GM12878 (cell line): Measurements from ENCODE around the gene OR2W3. TPM values are rescaled to one million over a fixed set of nuclear protein-coding genes. Genes with fewer than 3 reads are reported as not detected.

ENCODE experiments used
- ATAC-seq: fragments of 200-7000 bp; cut with Tn5 transposase; 3 replicates; pipeline ENCODE4 v1.9.1; 2020; ENCODE audit warnings: mild to moderate bottlenecking, moderate library complexity
- BruUV-seq: library from RNA; stranded (reverse); fragments of 400-500 nt; replicated peaks from 2 replicates; lab custom pipeline; 2021; lab: Mats Ljungman, UMichigan
- CTCF ChIA-PET: fragments of 300-600 bp; sonication (Branson Sonifier 250); formaldehyde crosslinking; extraction: SDS; loops from one replicate; lab custom pipeline; 2021; ENCODE audit warnings: inconsistent platforms; lab: Yijun Ruan, JAX
- POLR2A ChIA-PET: fragments of 350-600 bp; formaldehyde crosslinking; extraction: SDS; loops from one replicate; lab custom pipeline; 2021; ENCODE audit warnings: inconsistent platforms; lab: Charles Lee
- RAD21 ChIA-PET: fragments of 300-600 bp; sonication (Branson Sonifier 250); formaldehyde crosslinking; loops from one replicate; lab custom pipeline; 2023; ENCODE audit warnings: antibody characterized with exemption; ENCODE audit not compliant: unreplicated experiment; lab: Charles Lee
- SMC1A ChIA-PET: fragments of 300-600 bp; sonication (Branson Sonifier 250); formaldehyde crosslinking; loops from one replicate; lab custom pipeline; 2023; ENCODE audit not compliant: unreplicated experiment, uncharacterized antibody; lab: Charles Lee
- DNase-seq: peaks from one replicate; pipeline ENCODE4 v3.0.0-alpha.2; 2011; ENCODE audit warnings: low read depth, low spot score
- FAIRE-seq: peaks from 3 replicates; lab custom pipeline; 2011; peaks lifted over from hg19 to GRCh38; lab: Jason Lieb, UNC
- H2AFZ ChIP-seq: 2 replicates; pipeline ENCODE4 v1.6.0; 2011; ENCODE audit warnings: low read depth, low read length, control low read depth; ENCODE audit not compliant: control insufficient read depth
- H3K27ac ChIP-seq: 2 replicates; pipeline ENCODE4 v1.5.1; 2011; ENCODE audit warnings: control low read depth; ENCODE audit not compliant: control insufficient read depth, insufficient read depth
- H3K27me3 ChIP-seq, 2 experiments: replicated peaks in 1 of 2; 2 replicates each; pipeline versions ENCODE4 v1.6.0 to v1.6.1; 2011; ENCODE audit warnings: low read length in 1 of 2; ENCODE audit not compliant: control insufficient read depth in 2 of 2, insufficient read depth in 2 of 2
- H3K36me3 ChIP-seq, 2 experiments: 2 replicates each; pipeline ENCODE4 v1.5.1; 2011; ENCODE audit warnings: low read length in 1 of 2; ENCODE audit not compliant: control insufficient read depth in 2 of 2, insufficient read depth in 2 of 2
- H3K4me1 ChIP-seq: 2 replicates; pipeline ENCODE4 v1.6.1; 2011; ENCODE audit warnings: mild to moderate bottlenecking, low read length, moderate library complexity, mixed read lengths; ENCODE audit not compliant: control insufficient read depth, insufficient read depth
- H3K4me2 ChIP-seq: 2 replicates; pipeline ENCODE4 v1.6.0; 2011; ENCODE audit warnings: control low read depth; ENCODE audit not compliant: control insufficient read depth, insufficient read depth
- H3K4me3 ChIP-seq: fragments of 200-600 bp; sonication (generic); 2 replicates; pipeline ENCODE4 v1.5.1; 2016
- H3K79me2 ChIP-seq: 2 replicates; pipeline ENCODE4 v1.6.0; 2011; ENCODE audit warnings: low read length; ENCODE audit not compliant: control insufficient read depth, insufficient read depth
- H3K9ac ChIP-seq: 2 replicates; pipeline ENCODE4 v1.8.0; 2011; ENCODE audit warnings: low read length, control low read depth, mixed read lengths; ENCODE audit not compliant: control insufficient read depth, insufficient read depth
- H3K9me3 ChIP-seq: replicated peaks from 3 replicates; pipeline ENCODE4 v1.5.1; 2011; ENCODE audit warnings: mild to moderate bottlenecking, low read length; ENCODE audit not compliant: control insufficient read depth, insufficient read depth
- H4K20me1 ChIP-seq: 2 replicates; pipeline ENCODE4 v1.6.0; 2011; ENCODE audit not compliant: control insufficient read depth, insufficient read depth
- CBX3 ChIP-seq: fragments of 200-600 bp; sonication (generic); IDR thresholded peaks from 2 replicates; pipeline ENCODE4 v1.6.1; 2016; ENCODE audit warnings: low read depth, borderline replicate concordance
- CEBPB ChIP-seq, 2 experiments: fragments of 150-350 bp in 1 of 2; IDR thresholded peaks; 2 replicates each; pipeline ENCODE4 v1.6.1; 2012 to 2014; ENCODE audit warnings: low read depth in 2 of 2, low read length in 2 of 2, borderline replicate concordance in 1 of 2, inconsistent platforms in 1 of 2
- EZH2 ChIP-seq: IDR thresholded peaks from 2 replicates; pipeline ENCODE4 v1.6.1; 2012; ENCODE audit warnings: low read depth, mild to moderate bottlenecking, control low read depth, inconsistent platforms, low read length, borderline replicate concordance; ENCODE audit not compliant: control insufficient read depth
- GABPA ChIP-seq: IDR thresholded peaks from 2 replicates; pipeline ENCODE4 v1.6.1; 2014; ENCODE audit warnings: antibody characterized with exemption, low read depth, mild to moderate bottlenecking, inconsistent platforms
- HDGF ChIP-seq: fragments of 450-650 bp; IDR thresholded peaks from 2 replicates; pipeline ENCODE4 v1.6.1; 2016; ENCODE audit warnings: antibody characterized with exemption
- MTA3 ChIP-seq: IDR thresholded peaks from 2 replicates; pipeline ENCODE4 v1.6.1; 2012; ENCODE audit warnings: low read length, inconsistent platforms, borderline replicate concordance
- NBN ChIP-seq: fragments of 450-650 bp; IDR thresholded peaks from 2 replicates; pipeline ENCODE4 v1.6.1; 2016
- PRDM15 ChIP-seq: fragments of 450-650 bp; formaldehyde crosslinking; IDR thresholded peaks from 2 replicates; pipeline ENCODE4 v1.4.0; 2020; ENCODE audit warnings: mild to moderate bottlenecking, moderate library complexity
- RUNX3 ChIP-seq: IDR thresholded peaks from 2 replicates; pipeline ENCODE4 v1.6.1; 2012; ENCODE audit warnings: low read length, inconsistent platforms
- SIX5 ChIP-seq: IDR thresholded peaks from 2 replicates; pipeline ENCODE4 v1.6.1; 2011; ENCODE audit warnings: mild to moderate bottlenecking, low read depth, low read length, moderate library complexity; ENCODE audit not compliant: severe bottlenecking
- SREBF1 ChIP-seq: IDR thresholded peaks from 2 replicates; pipeline ENCODE4 v1.6.1; 2012; ENCODE audit warnings: mild to moderate bottlenecking, low read length
- SREBF2 ChIP-seq: IDR thresholded peaks from 2 replicates; pipeline ENCODE4 v1.6.1; 2012; ENCODE audit warnings: mild to moderate bottlenecking, low read length
- ZNF384 ChIP-seq: IDR thresholded peaks from 2 replicates; pipeline ENCODE4 v1.6.1; 2012; ENCODE audit warnings: low read depth, mild to moderate bottlenecking, low read length, improper control_type of control experiment, borderline replicate concordance
- WGBS: methylation state at CpG from one replicate; pipeline ENCODE4 v1.1.6; 2016; ENCODE audit warnings: low lambda C conversion rate; ENCODE audit not compliant: insufficient replicate concordance, insufficient coverage; ENCODE audit errors: missing lambda C conversion rate; 5-methylcytosine and 5-hydroxymethylcytosine counted together
- in situ Hi-C: fragments of 300-500 bp; cut with MboI; formaldehyde crosslinking; loops from 9 replicates; pipeline ENCODE4 v1.14.3; 2018; ENCODE audit warnings: mixed read lengths
- intact Hi-C: fragments of 100-400 bp; cut with micrococcal nuclease; formaldehyde crosslinking; loops from one replicate; pipeline ENCODE4 v1.14.2; 2022; ENCODE audit not compliant: unreplicated experiment
- polyA plus RNA-seq, 11 experiments: library from polyadenylated mRNA; depleted of rRNA in 4 of 11; unstranded in 6 of 11; stranded (reverse) in 5 of 11; fragments of >200 nt; fragmentation: Nextera tagmentation in 4 of 11; fragmentation: Illumina TruSeq in 1 of 11; extraction: Ambion mirVana in 4 of 11; extraction: Trizol in 1 of 11; gene quantifications; 1 replicate in 1 of 11; 2 replicates in 10 of 11; pipeline versions ENCODE4 v1.2.1 to v1.2.3, GENCODE V29; 2011 to 2016; ENCODE audit warnings: inconsistent platforms in 2 of 11, missing spikeins in 2 of 11, low read depth in 1 of 11
- total RNA-seq, 4 experiments: library from RNA; depleted of rRNA in 3 of 4; stranded (reverse); fragments of >200 nt in 3 of 4; fragmentation: Illumina TruSeq in 1 of 4; extraction: Trizol in 1 of 4; gene quantifications; 2 replicates each; pipeline versions ENCODE4 v1.2.1 to v1.2.3, GENCODE V29; 2013 to 2021
- TF ChIP-seq, protein P1 (sequence below): IDR thresholded peaks from 2 replicates; pipeline ENCODE4 v1.6.1; 2011; ENCODE audit warnings: low read depth, mild to moderate bottlenecking, low read length, moderate library complexity, borderline replicate concordance; ENCODE audit errors: extremely low read depth
- TF ChIP-seq, protein P2 (sequence below): fragments of 450-650 bp; formaldehyde crosslinking; IDR thresholded peaks from 2 replicates; pipeline ENCODE4 v1.5.0; 2022; ENCODE audit warnings: mild to moderate bottlenecking, missing genetic modification characterization
- TF ChIP-seq, protein P3 (sequence below): fragments of 450-650 bp; conservative IDR thresholded peaks from 2 replicates; pipeline ENCODE4 v1.6.1; 2017; ENCODE audit warnings: mild to moderate bottlenecking, moderate library complexity

The OR2W3 gene
- total and polyA plus RNA-seq, 10 of the 15 experiments (the other 5 are each of a cell fraction or from before 2014, with no cell fraction given), result not detected

- SMC1A ChIA-PET, result no interaction called here
- Histone ChIP-seq H3K9ac (no peak overlapping the region), H2AFZ (no peak overlapping the region), H3K4me2 (no peak overlapping the region), H3K27me3 (no peaks in the 10 kb centered on the region), H3K4me3 (no peak overlapping the region), H3K4me1 (no peaks in the 10 kb centered on the region), H3K27ac (no peak overlapping the region), H3K9me3 (no peaks in the 10 kb centered on the region; the same call in 2 of the 3 replicates), H3K36me3 (no peaks in the 10 kb centered on the region), H3K79me2 (no peaks in the 10 kb centered on the region), H4K20me1 (no peaks in the 10 kb centered on the region)
- in situ Hi-C loops, result no loop called here
- no peak for FAIRE-seq
- POLR2A ChIA-PET, result no interaction called here
- no peak for DNase-seq
- 74% methylated on average over 18 of the region's 18 CpGs for WGBS
- no TSS peak for BruUV-seq
- CTCF ChIA-PET, result interaction anchor here (1.3 to 1.7 kb wide), 4 partner anchors 10 to 869 kb away, joined by 3 to 13 read pairs (median 4); no protein-coding TSS in a partner anchor
- RAD21 ChIA-PET, result interaction anchor here (1.1 kb wide), 1 partner anchor 868 kb away, joined by 3 read pairs; no protein-coding TSS in a partner anchor
- intact Hi-C loops, result loop anchor here (5.0 to 10.0 kb wide), 2 partner anchors 306 to 748 kb away; no protein-coding TSS in a partner anchor
- ATAC-seq, result no peak
- TF ChIP-seq GABPA, result no peak
- TF ChIP-seq CEBPB (IDR thresholded peaks at IDR 0.05; ENCODE audit: borderline replicate concordance in 1 of 2, low read depth in 2 of 2, low read length in 2 of 2), result no peak
- no peak for TF ChIP-seq SREBF1
- no peak for TF ChIP-seq PRDM15 (CRISPR knock-in tag)
- no peak for TF ChIP-seq ZNF384
- no peak for TF ChIP-seq SIX5
- TF ChIP-seq, protein P1, sequence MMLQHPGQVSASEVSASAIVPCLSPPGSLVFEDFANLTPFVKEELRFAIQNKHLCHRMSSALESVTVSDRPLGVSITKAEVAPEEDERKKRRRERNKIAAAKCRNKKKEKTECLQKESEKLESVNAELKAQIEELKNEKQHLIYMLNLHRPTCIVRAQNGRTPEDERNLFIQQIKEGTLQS, result no peak
- no peak for TF ChIP-seq MTA3
- no peak for TF ChIP-seq NBN
- no peak for TF ChIP-seq HDGF
- no peak for TF ChIP-seq RUNX3
- no peak for TF ChIP-seq CBX3
- TF ChIP-seq EZH2, result no peak
- TF ChIP-seq, protein P2, sequence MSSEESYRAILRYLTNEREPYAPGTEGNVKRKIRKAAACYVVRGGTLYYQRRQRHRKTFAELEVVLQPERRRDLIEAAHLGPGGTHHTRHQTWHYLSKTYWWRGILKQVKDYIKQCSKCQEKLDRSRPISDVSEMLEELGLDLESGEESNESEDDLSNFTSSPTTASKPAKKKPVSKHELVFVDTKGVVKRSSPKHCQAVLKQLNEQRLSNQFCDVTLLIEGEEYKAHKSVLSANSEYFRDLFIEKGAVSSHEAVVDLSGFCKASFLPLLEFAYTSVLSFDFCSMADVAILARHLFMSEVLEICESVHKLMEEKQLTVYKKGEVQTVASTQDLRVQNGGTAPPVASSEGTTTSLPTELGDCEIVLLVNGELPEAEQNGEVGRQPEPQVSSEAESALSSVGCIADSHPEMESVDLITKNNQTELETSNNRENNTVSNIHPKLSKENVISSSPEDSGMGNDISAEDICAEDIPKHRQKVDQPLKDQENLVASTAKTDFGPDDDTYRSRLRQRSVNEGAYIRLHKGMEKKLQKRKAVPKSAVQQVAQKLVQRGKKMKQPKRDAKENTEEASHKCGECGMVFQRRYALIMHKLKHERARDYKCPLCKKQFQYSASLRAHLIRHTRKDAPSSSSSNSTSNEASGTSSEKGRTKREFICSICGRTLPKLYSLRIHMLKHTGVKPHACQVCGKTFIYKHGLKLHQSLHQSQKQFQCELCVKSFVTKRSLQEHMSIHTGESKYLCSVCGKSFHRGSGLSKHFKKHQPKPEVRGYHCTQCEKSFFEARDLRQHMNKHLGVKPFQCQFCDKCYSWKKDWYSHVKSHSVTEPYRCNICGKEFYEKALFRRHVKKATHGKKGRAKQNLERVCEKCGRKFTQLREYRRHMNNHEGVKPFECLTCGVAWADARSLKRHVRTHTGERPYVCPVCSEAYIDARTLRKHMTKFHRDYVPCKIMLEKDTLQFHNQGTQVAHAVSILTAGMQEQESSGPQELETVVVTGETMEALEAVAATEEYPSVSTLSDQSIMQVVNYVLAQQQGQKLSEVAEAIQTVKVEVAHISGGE (CRISPR knock-in tag), result no peak
- TF ChIP-seq, protein P3, sequence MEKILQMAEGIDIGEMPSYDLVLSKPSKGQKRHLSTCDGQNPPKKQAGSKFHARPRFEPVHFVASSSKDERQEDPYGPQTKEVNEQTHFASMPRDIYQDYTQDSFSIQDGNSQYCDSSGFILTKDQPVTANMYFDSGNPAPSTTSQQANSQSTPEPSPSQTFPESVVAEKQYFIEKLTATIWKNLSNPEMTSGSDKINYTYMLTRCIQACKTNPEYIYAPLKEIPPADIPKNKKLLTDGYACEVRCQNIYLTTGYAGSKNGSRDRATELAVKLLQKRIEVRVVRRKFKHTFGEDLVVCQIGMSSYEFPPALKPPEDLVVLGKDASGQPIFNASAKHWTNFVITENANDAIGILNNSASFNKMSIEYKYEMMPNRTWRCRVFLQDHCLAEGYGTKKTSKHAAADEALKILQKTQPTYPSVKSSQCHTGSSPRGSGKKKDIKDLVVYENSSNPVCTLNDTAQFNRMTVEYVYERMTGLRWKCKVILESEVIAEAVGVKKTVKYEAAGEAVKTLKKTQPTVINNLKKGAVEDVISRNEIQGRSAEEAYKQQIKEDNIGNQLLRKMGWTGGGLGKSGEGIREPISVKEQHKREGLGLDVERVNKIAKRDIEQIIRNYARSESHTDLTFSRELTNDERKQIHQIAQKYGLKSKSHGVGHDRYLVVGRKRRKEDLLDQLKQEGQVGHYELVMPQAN, result no peak
- no peak for TF ChIP-seq SREBF2
Measured at GRCh38 chr1:247936415-247936814, 41.0 kb downstream of the OR2W3 start.
